ENCODE results near the gene CERS6.

CERS6 gene

GRCh38 chr2:168670478-168670877 is 214.4 kb downstream of the CERS6 start:
- H3K9ac ChIP-seq = no peak overlapping the region
- no peaks in the 10 kb centered on the region for H3K27me3 ChIP-seq (ENCODE audit: control insufficient read depth, insufficient read depth, low read length)
- H3K4me3 ChIP-seq (ENCODE audit: low read depth, low read length) = no peak overlapping the region
- no peaks in the 10 kb centered on the region for H3K36me3 ChIP-seq (ENCODE audit: control insufficient read depth, insufficient read depth, low read length)
- no peaks in the 10 kb centered on the region for H3K9me3 ChIP-seq (ENCODE audit: control insufficient read depth, low read length)
- no peaks in the 10 kb centered on the region for H3K79me2 ChIP-seq
- no peak overlapping the region for H2AFZ ChIP-seq
- no peak overlapping the region for H3K4me2 ChIP-seq (ENCODE audit: low read length)
- peaks cover 6% of the 10 kb centered on the region for H3K4me1 ChIP-seq
- H3K27ac ChIP-seq = no peak overlapping the region
- no peak for TF ChIP-seq CTCF (IDR thresholded peaks at IDR 0.05)

GRCh38 chr2:168671932-168672331 is 215.9 kb downstream of the CERS6 start:
- Histone ChIP-seq H3K9ac (no peak overlapping the region), H3K4me2 (ENCODE audit: low read length) (no peak overlapping the region), H3K9me3 (ENCODE audit: control insufficient read depth, low read length) (no peaks in the 10 kb centered on the region), H3K36me3 (ENCODE audit: control insufficient read depth, insufficient read depth, low read length) (no peaks in the 10 kb centered on the region), H2AFZ (no peak overlapping the region), H3K79me2 (no peaks in the 10 kb centered on the region), H3K27ac (no peak overlapping the region), H3K4me3 (ENCODE audit: low read depth, low read length) (no peak overlapping the region), H3K4me1 (peaks cover 6% of the 10 kb centered on the region), H3K27me3 (ENCODE audit: control insufficient read depth, insufficient read depth, low read length) (no peaks in the 10 kb centered on the region)
- TF ChIP-seq CTCF (IDR thresholded peaks at IDR 0.05) = no peak

GRCh38 chr2:168673265-168674189 is 217.5 kb downstream of the CERS6 start:
- TF ChIP-seq CTCF (IDR thresholded peaks at IDR 0.05) = no peak
- peaks cover 3% of the 10 kb centered on the region for H3K79me2 ChIP-seq
- H3K27me3 ChIP-seq (ENCODE audit: control insufficient read depth, insufficient read depth, low read length) = no peaks in the 10 kb centered on the region
- H3K9ac ChIP-seq = no peak overlapping the region
- no peak overlapping the region for H3K4me3 ChIP-seq (ENCODE audit: low read depth, low read length)
- H3K27ac ChIP-seq = no peak overlapping the region
- no peak overlapping the region for H3K4me2 ChIP-seq (ENCODE audit: low read length)
- no peaks in the 10 kb centered on the region for H3K9me3 ChIP-seq (ENCODE audit: control insufficient read depth, low read length)
- no peaks in the 10 kb centered on the region for H3K36me3 ChIP-seq (ENCODE audit: control insufficient read depth, insufficient read depth, low read length)
- H3K4me1 ChIP-seq = peaks cover 6% of the 10 kb centered on the region
- H2AFZ ChIP-seq = no peak overlapping the region

GRCh38 chr2:168678153-168678853 is 222.2 kb downstream of the CERS6 start:
- no peak for TF ChIP-seq CTCF (IDR thresholded peaks at IDR 0.05)
- peaks cover 3% of the 10 kb centered on the region for H3K79me2 ChIP-seq
- no peak overlapping the region for H3K4me2 ChIP-seq (ENCODE audit: low read length)
- H2AFZ ChIP-seq = no peak overlapping the region
- H3K36me3 ChIP-seq (ENCODE audit: control insufficient read depth, insufficient read depth, low read length) = no peaks in the 10 kb centered on the region
- H3K4me3 ChIP-seq (ENCODE audit: low read depth, low read length) = no peak overlapping the region
- no peak overlapping the region for H3K9ac ChIP-seq
- H3K27me3 ChIP-seq (ENCODE audit: control insufficient read depth, insufficient read depth, low read length) = no peaks in the 10 kb centered on the region
- H3K27ac ChIP-seq = no peak overlapping the region
- H3K9me3 ChIP-seq (ENCODE audit: control insufficient read depth, low read length) = no peaks in the 10 kb centered on the region
- H3K4me1 ChIP-seq = no peaks in the 10 kb centered on the region

Measured in parathyroid adenoma (tissue), 2 donors.